ENCODE data around the gene MAN1B1.

MAN1B1 gene

DNA sequence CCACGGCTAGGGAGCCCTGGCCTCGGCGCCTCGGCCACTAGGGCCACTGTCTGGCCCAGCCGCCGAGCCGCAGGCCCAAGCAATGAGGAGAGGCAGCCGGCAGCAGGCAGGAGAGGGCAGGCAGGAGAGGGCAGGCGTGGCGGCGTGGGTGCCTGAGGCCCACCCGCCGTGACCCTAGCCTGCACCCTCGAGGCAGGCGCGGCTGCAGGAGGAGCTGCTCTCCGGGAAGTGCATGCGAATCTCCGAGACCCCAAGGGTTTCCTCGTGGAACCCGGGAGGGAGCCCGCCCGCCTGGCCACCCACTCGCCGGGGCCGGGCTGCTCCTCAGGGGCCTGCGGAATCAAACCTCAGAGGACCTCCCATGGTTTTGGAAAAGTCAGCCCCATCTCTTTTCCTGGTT is 61.5 kb downstream of the MAN1B1 start:
- no peak for FAIRE-seq

GRCh38 chr9:137148661-137149060 is 61.9 kb downstream of the MAN1B1 start:
- no peak for FAIRE-seq

DNA sequence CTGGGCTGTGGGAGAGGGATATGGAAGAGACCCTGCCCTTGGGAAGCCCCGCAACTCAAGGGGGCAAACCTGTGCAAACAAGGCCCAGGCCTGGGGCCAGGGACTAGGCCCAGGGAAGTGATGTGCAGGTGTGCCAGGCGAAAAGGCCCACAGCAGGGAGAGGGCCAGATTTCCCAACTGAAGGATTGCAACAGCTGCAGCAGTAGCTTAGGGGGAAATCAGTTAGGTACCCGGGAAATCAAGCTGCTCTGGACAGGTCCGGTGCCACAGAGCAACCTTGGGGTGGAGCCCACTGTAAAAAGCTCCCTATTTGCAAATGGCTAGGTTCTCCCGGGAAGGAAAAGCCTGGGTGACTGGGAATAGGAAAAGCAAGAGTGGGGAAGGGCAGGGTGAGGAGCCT is 62.6 kb downstream of the MAN1B1 start:
- no peak for FAIRE-seq

DNA sequence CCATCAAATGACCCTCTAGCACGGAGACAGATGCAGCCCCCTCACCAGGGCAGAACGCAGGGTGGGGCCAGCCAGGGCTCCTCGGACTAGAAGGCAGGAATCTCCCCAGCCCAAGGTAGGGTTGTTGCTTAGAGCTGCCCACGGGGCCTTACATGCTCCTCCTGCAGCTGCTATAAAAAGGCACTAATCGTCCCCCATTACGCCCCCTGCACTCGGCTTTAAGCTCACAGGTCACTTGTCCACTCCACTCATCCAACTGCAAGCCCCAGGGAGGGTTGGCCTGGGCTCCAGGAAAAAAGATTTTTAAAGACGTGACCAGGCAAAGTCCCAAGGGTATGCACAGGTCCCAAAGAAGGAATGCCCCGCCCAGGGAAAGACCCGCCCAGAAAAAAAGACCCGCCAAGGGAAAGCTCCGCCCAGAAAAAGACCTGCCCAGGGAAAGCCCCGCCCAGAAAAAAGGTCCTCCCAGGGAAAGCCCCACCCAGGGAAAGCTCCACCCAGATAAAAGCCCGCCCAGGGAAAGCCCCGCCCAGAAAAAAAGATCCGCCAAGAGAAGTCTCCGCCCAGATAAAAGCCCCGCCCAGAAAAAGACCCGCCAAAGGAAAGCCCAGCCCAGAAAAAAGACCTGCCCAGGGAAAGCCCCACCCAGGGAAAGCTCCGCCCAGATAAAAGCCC is 63.3 kb downstream of the MAN1B1 start:
- no peak for FAIRE-seq

DNA sequence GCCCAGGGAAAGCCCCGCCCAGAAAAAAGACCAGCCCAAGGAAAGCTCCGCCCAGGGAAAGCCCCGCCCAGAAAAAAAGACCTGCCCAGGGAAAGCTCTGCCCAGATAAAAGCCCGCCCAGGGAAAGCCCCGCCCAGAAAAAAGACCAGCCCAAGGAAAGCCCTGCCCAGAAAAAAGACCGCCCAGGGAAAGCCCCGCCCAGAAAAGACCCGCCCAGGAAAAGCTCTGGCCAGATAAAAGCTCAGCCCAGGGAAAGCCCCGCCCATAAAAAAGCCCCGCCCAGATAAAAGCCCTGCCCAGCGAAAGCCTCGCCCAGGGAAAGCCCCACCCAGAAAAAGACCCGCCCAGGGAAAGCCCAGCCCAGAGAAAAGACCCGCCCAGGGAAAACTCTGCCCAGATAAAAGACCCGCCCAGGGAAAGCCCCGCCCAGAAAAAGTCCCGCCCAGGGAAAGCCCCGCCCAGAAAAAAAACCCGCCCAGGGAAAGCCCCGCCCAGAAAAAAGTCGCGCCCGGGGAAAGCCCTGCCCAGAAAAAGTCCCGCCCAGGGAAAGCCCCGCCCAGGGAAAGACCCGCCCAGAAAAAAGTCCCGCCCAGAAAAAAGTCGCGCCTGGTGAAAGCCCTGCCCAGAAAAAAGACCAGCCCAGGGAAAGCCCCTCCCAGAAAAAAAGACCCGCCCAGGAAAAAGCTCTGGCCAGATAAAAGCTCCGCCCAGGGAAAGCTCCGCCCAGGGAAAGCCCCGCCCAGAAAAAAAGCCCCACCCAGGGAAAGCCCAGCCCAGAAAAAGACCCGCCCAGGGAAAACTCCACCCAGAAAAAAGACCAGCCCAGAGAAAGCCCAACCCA is 64.1 kb downstream of the MAN1B1 start:
- no peak for FAIRE-seq

DNA sequence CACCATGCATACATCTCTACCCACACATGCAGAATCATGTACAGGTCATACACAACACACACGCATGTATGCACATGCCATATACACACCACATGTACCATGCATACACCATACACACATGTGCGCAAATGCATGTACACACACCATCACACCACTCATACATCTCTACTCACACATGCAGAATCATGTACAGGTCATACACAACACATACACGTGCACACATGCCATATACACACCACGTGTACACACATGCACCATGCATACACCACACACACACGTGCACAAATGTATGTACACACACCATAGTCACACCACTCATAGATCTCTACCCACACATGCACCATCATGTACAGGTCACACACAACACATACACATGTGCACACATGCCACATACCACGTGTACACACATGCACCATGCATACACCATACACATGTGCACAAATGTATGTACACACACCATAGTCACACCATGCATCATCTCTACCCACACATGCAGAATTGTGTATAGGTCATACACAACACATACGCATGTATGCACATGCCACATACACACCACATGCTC is 66.1 kb downstream of the MAN1B1 start:
- no peak for FAIRE-seq

GRCh38 chr9:137156567-137157375 is 70.0 kb downstream of the MAN1B1 start:
- FAIRE-seq = no peak

DNA sequence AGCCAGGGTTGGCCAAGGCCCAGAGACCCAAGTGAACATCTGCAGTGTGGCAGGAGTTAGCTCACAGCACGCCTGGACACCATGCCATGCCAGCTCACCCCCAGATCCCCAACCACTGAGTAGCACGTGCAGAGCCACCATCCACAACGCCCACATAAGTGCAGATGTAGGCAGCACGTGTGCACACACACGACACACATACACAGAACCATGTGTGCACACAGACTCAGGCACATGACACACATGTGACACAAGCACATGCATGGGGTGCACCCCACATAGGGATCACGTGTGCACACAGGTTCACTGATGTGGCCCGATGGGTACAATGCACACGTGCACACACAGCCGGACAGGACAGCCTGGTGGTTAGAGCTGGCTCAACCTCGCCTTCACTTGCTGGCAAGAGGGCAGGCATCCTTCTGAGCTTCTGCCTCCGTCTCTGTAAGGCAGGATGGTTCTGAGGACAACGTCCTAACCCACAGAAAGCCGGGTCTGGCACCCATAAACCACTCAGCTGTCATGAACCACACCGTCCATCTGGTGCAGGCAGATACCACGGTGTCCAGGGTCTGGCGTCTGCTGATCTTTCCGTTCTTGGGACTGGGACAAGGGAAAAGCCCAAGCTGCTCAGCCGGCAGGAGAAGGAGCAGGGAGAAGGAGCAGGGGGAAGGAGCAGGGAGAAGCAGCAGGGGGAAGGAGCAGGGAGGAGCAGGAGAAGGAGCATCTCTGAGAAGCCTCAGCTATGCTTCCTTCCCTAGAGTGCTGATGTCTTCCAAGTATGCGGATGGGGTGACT is 71.0 kb downstream of the MAN1B1 start:
- FAIRE-seq = no peak

GRCh38 chr9:137158625-137159024 is 71.8 kb downstream of the MAN1B1 start:
- no peak for FAIRE-seq
